Activated T-helper 9 cell treated with anti-CD3 and anti-CD28 coated beads, Interleukin-2, amount 50 U/mL, for 16 hours (primary cell): ENCODE data around the gene TECR.
"Not testable (repeated sequence)": the region's sequence is repeated elsewhere in the genome, so short reads cannot be mapped to it uniquely, and the experiment has no call there.

ENCODE experiments used
- DNase-seq: peaks from one replicate; pipeline ENCODE4 v3.0.0-alpha.2; 2020; ENCODE audit warnings: low read depth

The TECR gene

GRCh38 chr19:14529254-14530004 is at the start of gene TECR:
TSS of gene TECR (plus strand) at chr19:14529594. CDS start at chr19:14529697, 103 bp downstream.
- DNase-seq: peak; percentile 100

- peak; percentile 63 for DNase-seq
Observed at GRCh38 chr19:14479975-14480699, 49.3 kb upstream of the TECR start.

DNA sequence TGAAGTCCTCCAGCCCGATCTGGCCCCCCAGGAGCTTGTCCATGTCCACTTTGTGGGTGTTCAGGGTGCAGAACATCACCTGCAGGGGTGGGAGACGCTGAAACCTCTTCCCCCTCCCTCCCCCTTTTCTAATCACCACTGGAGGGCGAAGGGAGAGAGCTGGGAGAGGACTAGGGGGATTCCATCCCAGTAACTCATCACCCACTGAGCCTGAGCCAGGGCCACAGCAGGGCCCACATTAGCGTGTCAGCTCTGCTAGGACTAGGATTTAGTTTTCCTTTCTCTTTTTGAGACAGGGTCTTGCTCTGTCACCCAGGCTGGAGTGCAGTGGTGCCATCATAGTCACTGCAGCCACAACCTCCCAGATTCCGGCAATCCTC is 48.7 kb upstream of the TECR start:
- no peak for DNase-seq

DNA sequence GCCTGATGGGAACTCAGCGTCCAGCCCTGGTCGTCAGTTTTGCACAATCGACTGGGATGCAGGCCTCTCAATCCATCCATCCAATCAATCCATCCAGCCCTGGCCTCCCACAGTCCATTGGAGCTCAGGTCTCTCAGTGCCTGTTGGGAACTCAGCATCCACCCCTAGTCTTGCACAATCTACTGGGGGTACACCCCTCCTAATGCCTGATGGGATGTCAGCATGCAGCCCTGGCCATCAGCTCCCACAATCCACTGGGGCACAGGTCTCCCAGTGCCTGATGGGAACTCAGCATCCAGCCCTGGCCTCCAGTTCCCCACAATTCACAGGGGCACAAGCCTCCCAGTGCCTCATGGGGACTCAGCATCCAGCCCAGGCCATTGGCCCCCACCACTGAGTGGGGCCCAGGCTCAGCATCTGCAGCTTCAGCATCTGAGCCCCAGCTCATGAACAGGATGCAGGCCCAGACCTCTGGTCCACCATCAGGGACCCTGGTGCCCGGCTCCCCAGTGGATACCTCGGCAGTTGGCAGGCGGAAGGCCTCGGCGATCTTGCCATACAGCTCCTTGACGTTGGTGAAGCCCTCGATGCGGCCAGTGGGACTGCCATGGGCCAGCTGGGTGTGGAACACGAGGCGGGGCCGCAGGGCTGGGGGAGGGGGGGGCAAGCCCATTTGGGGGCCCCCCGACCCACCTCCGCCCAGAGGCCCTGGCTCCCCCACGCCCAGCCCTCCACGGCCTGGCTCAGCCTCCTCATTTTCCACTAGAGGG is 47.0 kb upstream of the TECR start:
- no peak for DNase-seq

DNA sequence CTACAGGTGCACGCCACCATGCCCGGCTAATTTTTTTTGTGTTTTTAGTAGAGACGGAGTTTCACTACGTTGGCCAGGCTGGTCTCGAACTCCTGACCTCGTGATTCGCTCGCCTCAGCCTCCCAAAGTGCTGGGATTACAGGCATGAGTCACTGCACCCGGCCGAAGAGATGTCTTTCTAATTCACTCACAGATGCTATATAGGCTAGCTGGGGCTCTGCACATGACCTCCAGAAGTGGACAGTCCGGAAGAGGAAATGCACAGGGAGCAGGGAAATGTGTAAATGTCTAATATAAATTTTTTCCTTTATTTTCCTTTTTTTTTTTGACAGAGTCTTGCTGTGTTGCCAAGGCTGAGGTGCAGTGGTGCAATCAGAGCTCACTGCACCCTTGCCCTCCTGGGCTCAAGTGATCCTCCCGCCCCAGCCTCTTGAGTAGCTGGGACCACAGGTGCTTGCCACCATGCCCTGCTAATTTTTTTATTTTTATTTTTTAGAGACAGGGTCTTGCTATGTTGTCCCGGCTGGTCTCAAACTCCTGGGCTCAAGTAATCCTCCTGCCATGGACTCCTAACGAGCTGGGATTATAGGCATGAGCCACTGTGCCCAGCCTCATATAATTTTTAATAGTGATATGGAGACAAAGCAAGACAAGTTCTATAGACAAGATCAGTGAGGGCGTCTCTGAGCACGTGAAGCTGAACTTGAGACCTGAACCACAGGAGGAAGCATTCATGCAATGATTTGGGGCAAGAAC is 41.8 kb upstream of the TECR start:
- no peak for DNase-seq

DNA sequence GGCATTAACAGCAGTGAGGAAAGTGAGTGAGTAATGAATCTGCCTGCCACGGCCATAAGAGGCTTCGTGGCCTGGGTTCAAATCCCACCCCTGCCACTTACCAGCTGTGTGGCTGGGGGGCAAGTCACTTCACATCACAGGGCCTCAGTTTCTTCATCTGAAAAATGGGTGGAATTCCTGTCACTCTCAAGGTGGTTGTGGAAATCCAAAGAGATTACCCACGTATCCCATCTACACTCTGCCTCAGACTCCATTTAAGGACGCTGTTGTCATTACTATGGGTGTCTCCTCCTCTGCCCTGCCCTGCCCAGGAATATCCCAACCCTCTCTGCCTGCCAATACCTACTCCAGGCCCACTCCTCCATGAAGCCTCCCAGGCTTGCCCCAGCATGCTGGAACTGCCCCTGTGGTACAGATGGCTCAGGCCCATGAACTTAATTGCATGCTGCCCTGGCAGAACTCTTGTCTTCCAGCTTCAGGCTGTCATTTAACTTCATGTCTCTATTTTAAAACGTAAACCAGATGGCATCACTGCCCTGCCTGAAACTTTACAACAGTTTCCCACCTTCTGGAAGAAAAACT is 36.5 kb upstream of the TECR start:
- DNase-seq: no peak

- no peak for DNase-seq
Observed at GRCh38 chr19:14494411-14494810, 35.0 kb upstream of the TECR start.

- DNase-seq: no peak
Observed at GRCh38 chr19:14494910-14495671, 34.3 kb upstream of the TECR start.

DNA sequence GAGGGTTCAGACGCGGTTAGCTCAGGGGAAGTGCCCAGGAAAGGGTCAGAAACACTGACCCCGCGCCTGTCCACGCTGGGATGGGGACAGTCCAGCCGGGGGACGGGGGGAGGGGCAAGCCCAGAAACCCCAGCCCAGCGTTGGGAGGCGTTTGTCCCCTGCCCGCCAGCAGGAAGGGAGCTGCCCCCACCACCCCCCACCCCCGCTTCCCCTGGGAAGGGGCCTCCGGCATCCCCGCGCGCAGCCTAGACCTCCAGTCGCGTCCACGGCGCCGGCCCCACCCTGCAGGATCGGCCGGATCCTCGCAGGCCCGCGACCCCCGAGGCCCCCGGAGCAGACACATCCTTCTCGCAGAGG is 33.7 kb upstream of the TECR start:
- DNase-seq: no peak

DNA sequence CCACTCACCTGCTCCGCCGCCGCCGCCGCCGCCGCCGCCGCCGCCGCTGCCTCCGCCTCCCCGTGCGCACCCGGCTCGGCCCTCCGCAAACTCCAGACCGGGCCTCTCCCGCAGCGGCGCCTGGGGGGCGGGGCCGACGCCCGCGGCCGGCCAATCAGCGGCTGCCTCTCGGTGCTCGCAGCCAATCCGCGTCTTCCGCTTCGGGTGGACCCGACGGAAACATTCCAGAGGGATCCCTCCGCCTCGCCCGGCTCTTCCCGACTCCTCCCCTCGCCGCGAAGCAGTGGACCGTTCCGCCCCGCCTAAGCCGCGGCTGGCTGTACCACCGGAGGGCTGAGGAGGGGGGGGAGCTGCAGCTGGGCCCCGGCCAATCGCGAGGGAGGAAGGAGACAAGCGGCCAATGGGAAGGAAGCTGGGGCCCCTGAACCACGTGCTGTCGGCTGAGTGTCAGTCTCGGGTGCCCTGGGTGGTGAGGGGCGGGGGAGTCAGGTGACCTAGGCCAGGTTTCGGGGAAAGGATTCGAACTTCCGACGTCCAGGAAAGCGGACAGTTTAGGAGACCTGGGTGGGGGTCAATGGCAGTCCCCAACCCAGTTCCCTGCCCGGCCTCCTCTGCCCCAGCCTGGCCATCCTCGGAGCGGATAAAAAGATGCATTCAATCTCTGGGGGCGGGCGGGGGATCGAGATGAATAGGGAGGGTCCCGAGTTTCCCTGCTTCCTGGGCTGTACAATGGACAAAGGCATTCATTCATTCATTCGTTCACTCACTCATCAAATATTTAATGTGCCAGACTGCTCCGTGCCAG is 33.2 kb upstream of the TECR start, which contains the start of gene GIPC1:
TSS of gene GIPC1 (minus strand) at position 99 of the 805 bp plus-strand sequence. CDS start 13,151 bp downstream, outside the sequence.
- DNase-seq: peak; percentile 77

DNA sequence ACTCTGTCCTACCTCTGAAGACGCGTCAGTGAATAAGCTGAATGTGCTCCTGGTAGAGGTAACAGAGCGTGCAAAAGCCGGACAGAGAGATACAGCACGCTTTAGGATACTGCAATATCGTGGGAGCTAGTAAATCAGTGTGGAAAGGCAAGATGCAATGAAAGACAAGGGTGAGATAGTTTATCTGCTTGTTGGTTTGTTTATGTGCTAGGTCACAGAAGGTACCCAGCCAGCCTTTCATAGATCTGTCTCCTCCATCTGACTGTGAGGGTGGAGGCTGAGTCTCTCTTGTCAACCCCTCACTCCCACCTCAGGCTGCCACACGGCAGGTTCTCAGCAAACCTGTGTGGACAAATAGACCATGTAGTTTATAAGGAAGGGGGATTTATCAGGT is 32.6 kb upstream of the TECR start:
- no peak for DNase-seq

DNA sequence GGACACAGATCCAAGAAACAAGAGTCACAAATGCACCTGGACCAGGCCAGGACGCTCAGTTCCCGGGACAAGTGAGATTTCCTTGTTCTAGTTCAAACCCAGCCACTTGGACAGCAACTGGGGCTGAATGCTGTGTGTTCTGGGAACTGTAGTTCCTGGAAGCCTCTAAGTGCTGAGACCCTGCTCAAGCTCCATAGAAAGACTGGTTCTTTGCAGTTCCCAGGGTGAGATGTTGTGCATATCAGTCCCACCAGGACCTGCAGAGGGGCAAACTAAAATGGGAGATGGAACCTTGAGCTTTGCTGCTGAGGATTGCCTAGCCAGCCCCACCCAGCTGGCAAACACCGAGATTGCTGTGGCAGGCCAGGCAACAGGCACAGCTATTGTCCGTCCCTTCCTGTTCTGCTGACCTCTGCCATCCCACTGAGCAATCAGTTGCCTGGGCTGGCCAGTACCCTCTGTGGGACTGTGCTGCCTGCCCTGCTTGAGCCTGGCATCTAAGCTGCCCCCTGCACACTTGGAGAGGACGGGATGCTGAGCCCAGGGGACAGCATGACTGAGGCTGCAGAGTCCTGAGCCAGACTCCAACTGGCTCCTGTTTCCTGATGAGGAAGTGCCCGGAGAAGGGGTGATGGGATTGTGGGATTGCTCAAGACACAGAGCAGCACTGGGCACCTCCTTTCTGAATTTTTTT is 32.0 kb upstream of the TECR start:
- DNase-seq: no peak

DNA sequence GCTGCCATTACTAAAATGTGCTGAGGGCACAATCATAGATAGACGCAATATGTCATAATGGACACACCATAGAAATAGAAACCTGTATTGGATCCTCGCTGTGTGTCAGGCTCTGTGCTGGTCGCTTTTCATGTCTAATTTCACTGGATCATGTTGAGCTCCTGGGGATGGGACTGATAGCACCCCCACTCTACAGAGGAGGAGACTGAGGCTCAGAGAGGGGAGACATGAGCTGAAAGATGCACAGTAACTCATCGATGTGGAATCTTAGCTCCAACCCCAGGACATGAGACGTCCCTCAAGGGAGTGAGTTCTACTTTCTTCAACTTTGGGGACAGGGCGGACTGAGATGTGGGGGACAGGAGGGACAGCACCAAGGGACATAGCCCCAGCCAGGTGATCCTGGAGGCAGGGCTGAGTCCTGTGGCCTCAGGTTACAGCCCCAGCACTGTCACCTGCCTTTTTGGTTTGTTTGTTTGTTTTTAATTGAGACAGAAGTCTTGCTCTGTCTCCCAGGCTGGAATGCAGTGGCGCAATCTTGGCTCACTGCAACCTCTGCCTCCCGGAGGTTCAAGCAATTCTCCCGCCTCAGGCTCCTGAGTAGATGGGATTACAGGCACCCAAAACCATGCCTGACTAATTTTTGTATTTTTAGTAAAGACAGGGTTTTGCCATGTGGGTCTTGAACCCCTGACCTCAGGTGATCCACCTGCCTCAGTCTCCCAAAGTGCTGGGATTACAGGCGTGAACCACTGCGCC is 26.9 kb upstream of the TECR start:
- no peak for DNase-seq

DNA sequence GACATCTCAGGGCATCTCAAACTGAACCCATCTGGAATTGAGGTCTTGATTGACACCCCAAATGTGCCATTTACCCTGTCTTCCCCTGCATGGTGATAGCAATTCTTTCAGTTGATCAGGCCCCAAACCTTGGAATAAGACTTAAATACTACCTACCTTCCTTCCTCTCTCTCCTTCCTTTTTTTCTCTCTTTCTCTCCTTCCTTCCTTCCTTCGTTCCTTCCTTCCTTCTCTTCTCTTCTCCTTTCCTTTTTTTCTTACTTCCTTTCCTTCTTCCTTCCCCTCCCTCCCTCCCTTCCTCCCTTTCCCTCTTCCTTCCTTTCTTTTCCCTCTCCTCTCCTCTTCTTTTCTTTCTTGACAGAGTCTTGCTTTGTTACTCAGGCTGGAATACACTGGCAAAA is 26.1 kb upstream of the TECR start:
- no peak for DNase-seq

- not testable (repeated sequence) for DNase-seq
Observed at GRCh38 chr19:14504575-14504974, 24.8 kb upstream of the TECR start.

- DNase-seq: peak; percentile 67
Observed at GRCh38 chr19:14505488-14506239, 23.7 kb upstream of the TECR start.

DNA sequence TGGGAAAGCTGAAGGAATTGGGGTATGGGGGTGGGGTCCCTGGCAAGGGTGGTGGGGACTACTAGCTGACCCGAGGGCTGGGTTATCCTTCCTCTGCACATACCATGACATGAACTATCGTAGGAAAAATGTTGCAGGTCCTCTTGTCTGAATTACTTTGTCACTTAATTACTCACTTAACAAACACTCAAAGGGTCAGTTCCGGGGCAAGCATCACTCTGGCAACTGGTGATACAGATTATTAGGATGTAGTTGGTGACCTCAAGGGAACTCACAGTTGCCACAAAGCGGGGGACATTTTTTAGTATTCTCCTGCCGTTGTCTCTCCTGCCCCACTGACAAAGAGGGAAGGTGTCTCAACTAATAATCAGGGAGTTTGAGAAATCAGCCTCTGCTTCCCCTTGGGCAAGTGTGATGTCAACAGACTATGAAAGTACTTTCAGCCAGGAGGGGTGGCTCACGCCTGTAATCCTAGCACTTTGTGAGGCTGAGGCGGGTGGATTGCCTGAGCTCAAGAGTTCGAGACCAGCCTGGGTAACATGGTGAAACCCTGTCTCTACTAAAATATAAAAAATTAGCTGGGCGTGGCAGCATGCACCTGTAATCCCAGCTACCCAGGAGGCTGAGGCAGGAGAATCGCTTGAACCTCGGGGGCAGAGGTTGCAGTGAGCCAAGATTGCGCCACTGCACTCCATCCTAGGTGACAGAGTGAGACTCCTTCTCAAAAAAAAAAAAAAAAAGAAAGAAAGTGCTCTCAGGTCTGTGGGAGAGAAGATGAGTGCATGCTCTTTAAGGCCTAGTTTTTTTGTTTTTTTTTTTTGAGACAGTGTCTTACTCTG is 21.5 kb upstream of the TECR start:
- no peak for DNase-seq
